ENCODE results near the gene ZFP91. TPM values are rescaled to one million over a fixed set of nuclear protein-coding genes. Genes with fewer than 3 reads are reported as not detected.
A peak's percentile ranks its signal among the peaks of the same experiment; 100 is the strongest.

The ZFP91 gene
- total RNA-seq, 4 donors from 2014 or later, result 19.2 to 57.7 (median 48.9) TPM

DNA sequence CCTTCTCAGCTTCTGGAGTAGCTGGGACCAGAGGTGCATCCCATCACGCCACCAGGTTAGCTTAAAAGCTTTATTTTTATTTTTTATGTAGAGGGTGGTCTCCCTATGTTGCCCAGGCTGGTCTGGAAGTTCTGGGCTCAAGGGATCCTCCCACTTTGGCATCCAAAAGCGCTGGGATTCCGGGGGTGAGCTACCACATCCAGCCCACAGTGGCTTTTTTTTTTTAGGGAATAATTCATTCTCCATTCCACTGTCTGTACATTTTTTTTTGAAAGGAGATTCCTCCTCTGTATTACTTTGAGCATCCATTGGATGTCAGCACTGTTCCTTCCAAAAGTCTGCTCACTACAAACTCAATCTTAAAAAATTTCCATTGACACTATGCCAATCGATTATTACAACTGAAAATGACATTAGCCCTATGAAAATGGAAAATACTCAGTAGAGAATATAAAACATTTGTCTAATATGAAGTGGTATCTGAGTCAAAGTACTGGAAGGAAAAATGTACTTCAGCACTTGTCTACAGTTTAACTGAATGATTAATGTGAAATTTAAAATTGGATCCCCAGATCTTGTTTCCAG is 1.9 kb upstream of the ZFP91 start:
- no peak for DNase-seq
- intact Hi-C loops (cut with DNase I; ENCODE audit: low total_unique reads), result loop anchor here (10.0 kb wide), 1 partner anchor 568 kb away; the partner anchor contains the start of gene FAM111A
- peak overlapping the region; percentile 96 to 99 for H3K4me3 ChIP-seq
- H3K27me3 ChIP-seq, result no peaks in the 10 kb centered on the region
- H3K9me3 ChIP-seq, result no peaks in the 10 kb centered on the region
- H3K4me1 ChIP-seq, result peaks cover 3 to 16% of the 10 kb centered on the region in 2 donors
- H3K36me3 ChIP-seq, result no peaks in the 10 kb centered on the region
- TF ChIP-seq, protein P1, sequence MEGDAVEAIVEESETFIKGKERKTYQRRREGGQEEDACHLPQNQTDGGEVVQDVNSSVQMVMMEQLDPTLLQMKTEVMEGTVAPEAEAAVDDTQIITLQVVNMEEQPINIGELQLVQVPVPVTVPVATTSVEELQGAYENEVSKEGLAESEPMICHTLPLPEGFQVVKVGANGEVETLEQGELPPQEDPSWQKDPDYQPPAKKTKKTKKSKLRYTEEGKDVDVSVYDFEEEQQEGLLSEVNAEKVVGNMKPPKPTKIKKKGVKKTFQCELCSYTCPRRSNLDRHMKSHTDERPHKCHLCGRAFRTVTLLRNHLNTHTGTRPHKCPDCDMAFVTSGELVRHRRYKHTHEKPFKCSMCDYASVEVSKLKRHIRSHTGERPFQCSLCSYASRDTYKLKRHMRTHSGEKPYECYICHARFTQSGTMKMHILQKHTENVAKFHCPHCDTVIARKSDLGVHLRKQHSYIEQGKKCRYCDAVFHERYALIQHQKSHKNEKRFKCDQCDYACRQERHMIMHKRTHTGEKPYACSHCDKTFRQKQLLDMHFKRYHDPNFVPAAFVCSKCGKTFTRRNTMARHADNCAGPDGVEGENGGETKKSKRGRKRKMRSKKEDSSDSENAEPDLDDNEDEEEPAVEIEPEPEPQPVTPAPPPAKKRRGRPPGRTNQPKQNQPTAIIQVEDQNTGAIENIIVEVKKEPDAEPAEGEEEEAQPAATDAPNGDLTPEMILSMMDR (IDR thresholded peaks at IDR 0.05), result peak in 2 of 4 experiments; percentile 23 to 33
- no peak for TF ChIP-seq POLR2A (IDR thresholded peaks at IDR 0.05)
- peak overlapping the region; percentile 99 to 100 for H3K27ac ChIP-seq

DNA sequence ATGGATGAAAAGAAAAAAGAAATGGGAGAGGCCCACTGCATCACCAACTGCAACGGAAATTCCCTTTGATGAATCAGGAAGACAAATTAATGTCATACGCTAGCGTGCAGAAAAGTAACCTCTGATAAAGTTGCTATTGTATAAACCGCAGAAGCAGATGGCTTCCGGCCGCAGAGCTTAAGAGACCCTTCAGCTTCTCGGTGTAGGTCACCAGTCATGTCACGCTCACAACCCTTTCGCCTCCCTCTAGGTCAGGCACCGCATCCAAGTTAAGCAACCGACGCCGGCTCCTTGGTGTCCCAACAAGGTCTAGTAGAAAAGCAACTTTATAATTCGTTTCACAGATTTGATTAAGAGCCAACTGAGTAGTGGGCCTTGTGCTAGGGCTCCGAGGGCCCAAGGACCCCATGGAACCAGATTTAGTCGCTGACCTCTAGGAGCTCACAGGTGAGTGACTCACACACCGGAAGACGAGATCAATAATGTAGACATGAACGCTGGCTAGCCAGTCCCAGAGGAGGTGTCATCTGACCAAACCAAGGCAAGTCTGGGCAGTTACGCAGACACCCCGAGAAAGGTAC is 1.2 kb upstream of the ZFP91 start:
- Histone ChIP-seq H3K4me3 (peak overlapping the region; percentile 96 to 99), H3K36me3 (no peaks in the 10 kb centered on the region), H3K27ac (peak overlapping the region; percentile 99 to 100), H3K9me3 (no peaks in the 10 kb centered on the region), H3K4me1 (peaks cover 3 to 14% of the 10 kb centered on the region in 2 donors), H3K27me3 (no peaks in the 10 kb centered on the region)
- intact Hi-C loops (cut with DNase I; ENCODE audit: low total_unique reads), result loop anchor here (10.0 kb wide), 1 partner anchor 567 kb away; the partner anchor contains the start of gene FAM111A
- no peak for DNase-seq
- TF ChIP-seq, protein P1 (IDR thresholded peaks at IDR 0.05), result no peak
- TF ChIP-seq POLR2A (IDR thresholded peaks at IDR 0.05), result peak; percentile 55 to 66

DNA sequence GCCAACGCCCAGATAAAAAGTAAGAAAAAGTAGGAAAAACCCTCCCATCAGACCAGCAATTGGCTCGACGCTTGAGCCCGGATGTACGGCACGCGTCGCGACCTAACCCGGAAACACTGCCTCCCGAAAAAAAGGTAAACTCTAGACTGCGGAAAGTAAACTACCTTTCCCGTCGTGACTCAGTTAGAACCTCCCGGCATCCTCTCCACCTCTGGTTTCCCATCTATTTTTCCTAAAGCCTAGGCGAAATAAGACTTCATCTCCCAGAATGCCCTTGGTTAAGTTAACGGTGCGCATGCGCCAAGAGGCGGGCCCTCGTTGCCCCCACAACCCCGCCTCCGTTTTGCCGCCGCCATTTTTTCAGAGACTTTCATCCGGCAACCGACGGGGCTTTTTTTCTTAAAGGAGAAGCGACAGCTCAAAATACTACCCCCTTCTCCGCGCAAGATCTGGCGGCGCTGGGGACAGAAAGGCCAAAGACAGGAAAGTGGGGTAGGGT is 678 bp upstream of the ZFP91 start:
- Histone ChIP-seq H3K36me3 (no peaks in the 10 kb centered on the region), H3K4me3 (peak overlapping the region; percentile 96 to 99), H3K27ac (peak overlapping the region; percentile 99 to 100), H3K9me3 (no peaks in the 10 kb centered on the region), H3K27me3 (no peaks in the 10 kb centered on the region), H3K4me1 (peaks cover 3 to 14% of the 10 kb centered on the region in 2 donors)
- intact Hi-C loops (cut with DNase I; ENCODE audit: low total_unique reads), result loop anchor here (10.0 kb wide), 1 partner anchor 567 kb away; the partner anchor contains the start of gene FAM111A
- TF ChIP-seq, protein P1 (IDR thresholded peaks at IDR 0.05), result peak in 1 of 4 experiments; percentile 24
- TF ChIP-seq POLR2A (IDR thresholded peaks at IDR 0.05), result no peak
- peak; percentile 95 to 97 for DNase-seq

DNA sequence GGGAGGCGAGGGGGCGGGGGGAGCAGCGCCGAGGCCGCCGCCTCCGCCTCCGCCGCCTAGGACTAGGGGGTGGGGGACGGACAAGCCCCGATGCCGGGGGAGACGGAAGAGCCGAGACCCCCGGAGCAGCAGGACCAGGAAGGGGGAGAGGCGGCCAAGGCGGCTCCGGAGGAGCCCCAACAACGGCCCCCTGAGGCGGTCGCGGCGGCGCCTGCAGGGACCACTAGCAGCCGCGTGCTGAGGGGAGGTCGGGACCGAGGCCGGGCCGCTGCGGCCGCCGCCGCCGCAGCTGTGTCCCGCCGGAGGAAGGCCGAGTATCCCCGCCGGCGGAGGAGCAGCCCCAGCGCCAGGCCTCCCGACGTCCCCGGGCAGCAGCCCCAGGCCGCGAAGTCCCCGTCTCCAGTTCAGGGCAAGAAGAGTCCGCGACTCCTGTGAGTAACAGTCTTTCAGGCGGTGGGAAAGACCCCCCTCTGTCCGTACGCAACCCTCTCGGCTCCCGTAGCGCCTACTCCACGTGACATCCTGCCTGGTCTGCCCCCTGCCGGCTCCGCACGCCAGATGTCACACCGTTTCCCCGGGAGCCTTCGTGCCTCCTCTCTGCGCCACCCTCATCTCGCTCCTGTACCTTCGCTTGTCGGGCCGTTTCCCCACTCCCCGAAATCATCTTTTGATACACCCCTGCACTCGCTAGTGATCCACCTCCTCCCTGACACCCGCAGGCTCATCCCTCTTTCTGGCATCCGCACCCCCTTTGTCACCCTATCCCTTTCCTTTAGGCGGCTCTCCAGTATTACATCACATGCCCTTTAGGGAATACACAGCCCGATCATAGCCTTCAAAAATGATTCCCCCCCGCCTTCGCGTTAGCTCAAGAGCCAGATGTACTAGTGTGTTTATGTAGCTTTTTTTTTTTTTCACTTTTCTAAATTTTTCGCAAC is 598 bp downstream of the ZFP91 start:
- peak; percentile 90 to 92 for DNase-seq
- intact Hi-C loops (cut with DNase I; ENCODE audit: low total_unique reads), result loop anchor here (10.0 kb wide), 1 partner anchor 565 kb away; the partner anchor contains the start of gene FAM111A
- peak overlapping the region; percentile 96 to 99 for H3K4me3 ChIP-seq
- H3K27me3 ChIP-seq, result no peaks in the 10 kb centered on the region
- no peaks in the 10 kb centered on the region for H3K9me3 ChIP-seq
- no peaks in the 10 kb centered on the region for H3K36me3 ChIP-seq
- TF ChIP-seq, protein P1 (IDR thresholded peaks at IDR 0.05), result peak; percentile 75 to 91 (median 82)
- TF ChIP-seq POLR2A (IDR thresholded peaks at IDR 0.05), result peak; percentile 55 to 61
- peak overlapping the region; percentile 99 to 100 for H3K27ac ChIP-seq
- peaks cover 3 to 14% of the 10 kb centered on the region in 2 donors for H3K4me1 ChIP-seq

All from uterus (tissue), 4 donors.